Endothelial cell of umbilical vein (primary cell): Measurements from ENCODE around the gene ZMYM5. TPM values are rescaled to one million over a fixed set of nuclear protein-coding genes. Genes with fewer than 3 reads are reported as not detected.

ENCODE experiments used
- Bru-seq: library from RNA; stranded (reverse); fragments of 400-500 nt; gene quantifications from one replicate; lab custom pipeline; 2021; lab: Mats Ljungman, UMichigan
- BruChase-seq, 2 experiments: library from RNA; stranded (reverse); fragments of 400-500 nt; gene quantifications; one replicate each; lab custom pipeline; 2021; lab: Mats Ljungman, UMichigan
- BruUV-seq: library from RNA; stranded (reverse); fragments of 400-500 nt; replicated peaks from 2 replicates; lab custom pipeline; 2021; lab: Mats Ljungman, UMichigan
- CTCF ChIA-PET: fragments of 300-600, 350-600 bp; sonication (Branson Sonifier 250); formaldehyde crosslinking; loops from one replicate; lab custom pipeline; 2021; ENCODE audit warnings: antibody characterized with exemption, inconsistent platforms; lab: Charles Lee
- POLR2A ChIA-PET: fragments of 300-600, 350-600 bp; sonication (Branson Sonifier 250); formaldehyde crosslinking; loops from one replicate; lab custom pipeline; 2021; ENCODE audit warnings: antibody characterized with exemption, inconsistent platforms; lab: Charles Lee
- DNase-seq: peaks from one replicate; pipeline ENCODE4 v3.0.0-alpha.2; 2011; ENCODE audit warnings: low read depth, low spot score
- FAIRE-seq: peaks from 2 replicates; lab custom pipeline; 2011; peaks lifted over from hg19 to GRCh38; lab: Jason Lieb, UNC
- H2AFZ ChIP-seq: 2 replicates; pipeline ENCODE4 v1.6.0; 2012; ENCODE audit warnings: low read depth, low read length, control low read depth, inconsistent platforms
- H3K27ac ChIP-seq: 2 replicates; pipeline ENCODE4 v1.5.1; 2011; ENCODE audit warnings: low read depth, mild to moderate bottlenecking, control low read depth, low read length, moderate library complexity; ENCODE audit not compliant: insufficient read depth
- H3K27me3 ChIP-seq, 2 experiments: 2 replicates each; pipeline versions ENCODE4 v1.6.0 to v1.6.1; 2011; ENCODE audit warnings: low read length in 2 of 2, mixed read lengths in 1 of 2; ENCODE audit not compliant: control insufficient read depth in 2 of 2, insufficient read depth in 2 of 2
- H3K36me3 ChIP-seq, 2 experiments: 2 replicates in 1 of 2; 3 replicates in 1 of 2; pipeline ENCODE4 v1.5.1; 2011; ENCODE audit warnings: low read length in 2 of 2, mild to moderate bottlenecking in 1 of 2, moderate library complexity in 1 of 2; ENCODE audit not compliant: control insufficient read depth in 2 of 2, insufficient read depth in 2 of 2; ENCODE audit errors: extremely low read depth in 1 of 2
- H3K4me1 ChIP-seq: 3 replicates; pipeline ENCODE4 v1.5.1; 2011; ENCODE audit warnings: mild to moderate bottlenecking, low read length; ENCODE audit not compliant: control insufficient read depth, insufficient read depth; ENCODE audit errors: extremely low read depth
- H3K4me2 ChIP-seq: 2 replicates; pipeline ENCODE4 v1.6.1; 2011; ENCODE audit warnings: low read length, control low read depth, mixed read lengths; ENCODE audit not compliant: insufficient read depth
- H3K4me3 ChIP-seq, 3 experiments: fragments of 200-600 bp in 1 of 3; sonication (generic), shearing (Covaris generic) in 1 of 3; replicated peaks in 1 of 3; 2 replicates each; pipeline ENCODE4 v1.5.1; 2011 to 2016; ENCODE audit warnings: control low read depth in 3 of 3, low read length in 3 of 3, mild to moderate bottlenecking in 2 of 3, inconsistent platforms in 1 of 3, low read depth in 1 of 3, moderate library complexity in 1 of 3; ENCODE audit not compliant: insufficient read depth in 1 of 3
- H3K79me2 ChIP-seq: 2 replicates; pipeline ENCODE4 v1.6.0; 2012; ENCODE audit warnings: low read length, inconsistent platforms; ENCODE audit not compliant: control insufficient read depth, insufficient read depth
- H3K9ac ChIP-seq: replicated peaks from 2 replicates; pipeline ENCODE3; 2011; ENCODE audit warnings: low read length, control low read depth; ENCODE audit not compliant: insufficient read depth; ENCODE audit errors: extremely low read depth
- H3K9me1 ChIP-seq: replicated peaks from 3 replicates; pipeline ENCODE4 v1.6.0; 2011; ENCODE audit warnings: mild to moderate bottlenecking, low read length; ENCODE audit not compliant: control insufficient read depth, insufficient read depth; ENCODE audit errors: extremely low read depth
- H3K9me3 ChIP-seq: replicated peaks from 2 replicates; pipeline ENCODE4 v1.5.1; 2012; ENCODE audit warnings: low read length, inconsistent platforms; ENCODE audit not compliant: control insufficient read depth, insufficient read depth
- H4K20me1 ChIP-seq: replicated peaks from 2 replicates; pipeline ENCODE3; 2011; ENCODE audit warnings: mild to moderate bottlenecking, low read length; ENCODE audit not compliant: control insufficient read depth, insufficient read depth; ENCODE audit errors: extremely low read depth
- GATA2 ChIP-seq: IDR thresholded peaks from 2 replicates; pipeline ENCODE4 v1.7.0; 2011; ENCODE audit warnings: low read depth, mild to moderate bottlenecking, moderate library complexity, mixed read lengths, low read length; ENCODE audit not compliant: insufficient read length, insufficient read depth
- JUN ChIP-seq: IDR thresholded peaks from 2 replicates; pipeline ENCODE4 v1.6.1; 2011; ENCODE audit warnings: borderline replicate concordance, low read depth; ENCODE audit not compliant: insufficient read length, insufficient read depth
- MYC ChIP-seq: IDR thresholded peaks from one replicate; pipeline ENCODE4 v1.6.1; 2011; ENCODE audit warnings: mild to moderate bottlenecking, low read depth, low read length
- POLR2A ChIP-seq: IDR thresholded peaks from 2 replicates; pipeline ENCODE4 v1.6.1; 2012; ENCODE audit warnings: low read depth, mild to moderate bottlenecking, control low read depth, low read length
- POLR2AphosphoS5 ChIP-seq: IDR thresholded peaks from 2 replicates; pipeline ENCODE4 v1.6.1; 2012; ENCODE audit warnings: low read depth, mild to moderate bottlenecking, control low read depth, low read length, moderate library complexity; ENCODE audit not compliant: insufficient read depth
- dilution Hi-C: fragments of 300-500 bp; cut with MboI; formaldehyde crosslinking; loops from one replicate; pipeline ENCODE4 v1.15.0; 2019; ENCODE audit warnings: low sequenced_read_pairs; ENCODE audit not compliant: extremely low pct_ligation_motif_present
- intact Hi-C: fragments of 100-400 bp; cut with micrococcal nuclease; formaldehyde crosslinking; loops from one replicate; pipeline ENCODE4 v1.10.0; 2022
- long read RNA-seq: library from polyadenylated mRNA; stranded (forward); transcript quantifications from one replicate; pipeline ENCODE4 v2.0.0, GENCODE V29; 2021
- polyA minus RNA-seq, 3 experiments: library from RNA; depleted of rRNA, polyadenylated mRNA; stranded (reverse); fragments of >200 nt; gene quantifications; 1 replicate in 1 of 3; 2 replicates in 2 of 3; pipeline ENCODE4 v1.2.3, GENCODE V29; 2011
- polyA plus RNA-seq, 4 experiments: library from polyadenylated mRNA; depleted of rRNA in 3 of 4; stranded (reverse) in 3 of 4; unstranded in 1 of 4; fragments of >200 nt; gene quantifications; 2 replicates each; pipeline versions ENCODE4 v1.2.1 to v1.2.3, GENCODE V29; 2011 to 2012; ENCODE audit warnings: missing spikeins in 1 of 4
- total RNA-seq: library from RNA; stranded (reverse); gene quantifications from 2 replicates; pipeline ENCODE4 v1.2.3, GENCODE V29; 2021

Gene ZMYM5
- total RNA-seq (10.1 and 13.1 TPM in 2 replicates), polyA plus RNA-seq (4.0 and 4.9 TPM in 2 replicates), polyA minus RNA-seq (4.8 and 5.1 TPM in 2 replicates), Bru-seq, nascent RNA (percentile 72 among the genes with signal in this experiment), BruChase-seq, experiment 1, labeled RNA remaining after a 6-hour chase (percentile 68 among the genes with signal in this experiment), BruChase-seq, experiment 2, labeled RNA remaining after a 2-hour chase (percentile 70 among the genes with signal in this experiment)
- polyA plus RNA-seq (2011; cell fraction: cytosol; rRNA removed), result 6.6 and 7.8 TPM in 2 replicates
- 12.6 and 14.2 TPM in 2 replicates for polyA plus RNA-seq (2011; cell fraction: nucleus; rRNA removed)
- 10.6 and 12.7 TPM in 2 replicates for polyA plus RNA-seq (2012)
- polyA minus RNA-seq (2011; cell fraction: cytosol; rRNA and poly(A)+ RNA removed), result 2.6 TPM
- polyA minus RNA-seq (2011; cell fraction: nucleus; rRNA and poly(A)+ RNA removed), result 8.4 and 12.9 TPM in 2 replicates
- long read RNA-seq, transcript ZMYM5-202 (6 exons, 1,382 nt), result major isoform, 7 of 35 reads
- long read RNA-seq, partial matches to known transcripts, result 10 of 35 reads
- long read RNA-seq, other reads (novel, unspliced or antisense), result 10 of 35 reads

GRCh38 chr13:19863323-19864023, at the start of gene ZMYM5:
TSS of gene ZMYM5 (minus strand) at chr13:19863649. CDS start at chr13:19852180, 11,469 bp downstream.
- no peaks in the 10 kb centered on the region for H4K20me1 ChIP-seq
- DNase-seq (peak; percentile 100), FAIRE-seq (peak; percentile 97)
- peak within 1 kb of the TSS; percentile 95 for H3K9ac ChIP-seq
- H3K36me3 ChIP-seq, result no peaks in the 10 kb centered on the region
- no peaks in the 10 kb centered on the region for H3K9me3 ChIP-seq
- BruUV-seq, result no TSS peak
- TF ChIP-seq POLR2A (peak; percentile 21), JUN (no peak), MYC (no peak), POLR2AphosphoS5 (peak; percentile 47), GATA2 (no peak)
- peak within 1 kb of the TSS; percentile 97 for H3K4me2 ChIP-seq
- intact Hi-C loops (loop anchor here (1.0 to 5.0 kb wide), 7 partner anchors 17 to 299 kb away; partner anchors contain the start of genes GJA3, MPHOSPH8 and PSPC1), dilution Hi-C loops (no loop called here)
- peak within 1 kb of the TSS; percentile 97 for H2AFZ ChIP-seq
- no peaks in the 10 kb centered on the region for H3K27me3 ChIP-seq
- ChIA-PET CTCF (interaction anchor here (0.9 to 1.4 kb wide), 8 partner anchors 10 to 276 kb away, joined by 3 to 12 read pairs (median 3); partner anchors contain the start of gene MPHOSPH8), POLR2A (interaction anchor here (0.6 to 3.0 kb wide), 2 partner anchors 18 to 34 kb away, joined by 3 to 14 read pairs; no protein-coding TSS in a partner anchor)
- H3K79me2 ChIP-seq, result peaks cover 38% of the 10 kb centered on the region
- peak within 1 kb of the TSS; percentile 81 for H3K27ac ChIP-seq
- H3K9me1 ChIP-seq, result no peaks in the 10 kb centered on the region
- peak within 1 kb of the TSS; percentile 77 to 99 (median 91) for H3K4me3 ChIP-seq
- H3K4me1 ChIP-seq, result peaks cover 30% of the 10 kb centered on the region
